LNCaP clone FGC (cell line): ENCODE data around the gene ANKRD37.

Source experiments
- DNase-seq: peaks from one replicate; pipeline ENCODE4 v3.0.0-alpha.2; 2011; ENCODE audit warnings: low read depth
- H3K4me3 ChIP-seq: 2 replicates; pipeline ENCODE4 v1.5.1; 2011; ENCODE audit warnings: mild to moderate bottlenecking, low read depth, low read length, control low read depth
- TF ChIP-seq, protein P1 (sequence below): IDR thresholded peaks from 2 replicates; pipeline ENCODE4 v1.5.1; 2012; ENCODE audit warnings: mild to moderate bottlenecking; ENCODE audit not compliant: control insufficient read depth, insufficient read depth; ENCODE audit errors: extremely low read depth

Gene ANKRD37

GRCh38 chr4:185364886-185365285 is 31.8 kb upstream of the ANKRD37 start:
- H3K4me3 ChIP-seq, result no peak overlapping the region
- DNase-seq, result no peak
- TF ChIP-seq, protein P1, sequence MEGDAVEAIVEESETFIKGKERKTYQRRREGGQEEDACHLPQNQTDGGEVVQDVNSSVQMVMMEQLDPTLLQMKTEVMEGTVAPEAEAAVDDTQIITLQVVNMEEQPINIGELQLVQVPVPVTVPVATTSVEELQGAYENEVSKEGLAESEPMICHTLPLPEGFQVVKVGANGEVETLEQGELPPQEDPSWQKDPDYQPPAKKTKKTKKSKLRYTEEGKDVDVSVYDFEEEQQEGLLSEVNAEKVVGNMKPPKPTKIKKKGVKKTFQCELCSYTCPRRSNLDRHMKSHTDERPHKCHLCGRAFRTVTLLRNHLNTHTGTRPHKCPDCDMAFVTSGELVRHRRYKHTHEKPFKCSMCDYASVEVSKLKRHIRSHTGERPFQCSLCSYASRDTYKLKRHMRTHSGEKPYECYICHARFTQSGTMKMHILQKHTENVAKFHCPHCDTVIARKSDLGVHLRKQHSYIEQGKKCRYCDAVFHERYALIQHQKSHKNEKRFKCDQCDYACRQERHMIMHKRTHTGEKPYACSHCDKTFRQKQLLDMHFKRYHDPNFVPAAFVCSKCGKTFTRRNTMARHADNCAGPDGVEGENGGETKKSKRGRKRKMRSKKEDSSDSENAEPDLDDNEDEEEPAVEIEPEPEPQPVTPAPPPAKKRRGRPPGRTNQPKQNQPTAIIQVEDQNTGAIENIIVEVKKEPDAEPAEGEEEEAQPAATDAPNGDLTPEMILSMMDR, result no peak

GRCh38 chr4:185369731-185370130 is 26.9 kb upstream of the ANKRD37 start:
- DNase-seq, result no peak
- TF ChIP-seq, protein P1, result no peak
- H3K4me3 ChIP-seq, result no peak overlapping the region

DNA sequence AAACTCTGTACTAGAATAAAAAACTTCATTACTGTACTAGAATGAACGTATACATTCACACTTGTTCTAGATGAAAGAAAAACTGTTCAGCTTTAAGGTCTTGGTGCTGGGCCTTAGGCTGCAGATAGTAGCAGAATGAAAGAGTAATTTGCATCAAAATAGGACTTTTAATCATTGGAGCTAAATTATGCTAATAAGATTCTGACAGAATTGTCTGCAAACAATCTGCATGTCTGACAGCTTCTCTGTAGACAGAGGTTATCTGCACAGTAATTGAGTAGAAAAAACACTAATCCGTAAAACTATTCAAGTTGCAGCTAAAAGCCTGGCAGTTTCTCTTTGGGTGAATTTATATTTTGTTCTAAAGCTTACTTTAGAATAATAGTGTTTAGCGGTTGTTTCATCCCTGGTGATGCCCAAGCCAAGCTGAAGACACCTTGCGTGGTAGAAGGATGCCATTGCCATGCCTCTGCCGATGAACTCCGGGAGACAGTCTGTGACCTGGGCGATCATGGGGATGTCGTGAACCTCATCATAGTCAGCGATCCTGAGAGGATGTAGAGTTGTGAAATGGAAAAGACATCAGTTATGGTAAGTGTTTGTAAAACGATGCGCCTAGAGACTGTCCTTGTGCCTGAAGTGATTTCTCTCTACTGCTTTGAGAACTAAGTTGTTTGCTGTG is 26.2 kb upstream of the ANKRD37 start:
- H3K4me3 ChIP-seq, result no peak overlapping the region
- DNase-seq, result no peak
- TF ChIP-seq, protein P1, result no peak

DNA sequence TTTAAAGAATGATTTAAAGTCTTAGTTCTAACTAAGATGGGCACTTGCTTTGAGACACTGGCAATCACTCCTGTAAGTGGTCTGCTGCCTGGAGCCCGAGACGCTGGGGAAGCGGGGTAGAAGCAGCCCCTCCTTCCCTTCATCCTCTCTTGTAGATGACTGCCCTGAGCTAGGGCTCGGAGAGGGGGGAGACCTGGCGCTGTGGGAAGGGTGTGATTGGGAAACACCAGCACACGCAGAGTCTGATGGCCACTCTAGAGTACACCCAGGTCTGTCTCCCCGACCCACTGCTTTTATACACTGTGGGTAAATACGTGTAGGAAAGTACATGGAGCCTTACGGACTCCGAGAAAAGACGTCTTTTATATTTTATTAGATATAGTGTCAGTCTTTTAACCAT is 24.9 kb upstream of the ANKRD37 start:
- TF ChIP-seq, protein P1, result no peak
- DNase-seq, result no peak

DNA sequence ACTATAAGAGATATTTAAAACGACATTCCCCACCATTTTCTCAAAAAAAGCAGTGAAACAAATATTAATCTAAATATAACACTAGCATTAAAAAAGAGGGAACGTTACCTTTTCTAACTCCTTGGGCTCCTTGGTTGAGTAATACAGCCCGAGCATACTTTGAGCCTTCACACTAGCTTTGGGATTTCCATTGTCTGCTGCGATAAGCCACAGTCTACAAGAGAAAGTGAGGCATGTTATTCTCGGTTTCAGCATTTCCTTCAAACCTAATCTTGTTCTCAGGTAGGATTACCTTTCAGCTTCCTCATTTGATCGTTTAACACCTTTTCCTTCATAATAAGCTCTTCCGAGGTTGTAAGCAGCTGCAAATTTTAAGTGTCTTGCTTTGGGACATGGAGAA is 22.6 kb upstream of the ANKRD37 start:
- TF ChIP-seq, protein P1, result no peak
- H3K4me3 ChIP-seq, result no peak overlapping the region
- no peak for DNase-seq

More for the DNA sequence above, 24.9 kb upstream of the ANKRD37 start:
- no peak overlapping the region for H3K4me3 ChIP-seq

DNA sequence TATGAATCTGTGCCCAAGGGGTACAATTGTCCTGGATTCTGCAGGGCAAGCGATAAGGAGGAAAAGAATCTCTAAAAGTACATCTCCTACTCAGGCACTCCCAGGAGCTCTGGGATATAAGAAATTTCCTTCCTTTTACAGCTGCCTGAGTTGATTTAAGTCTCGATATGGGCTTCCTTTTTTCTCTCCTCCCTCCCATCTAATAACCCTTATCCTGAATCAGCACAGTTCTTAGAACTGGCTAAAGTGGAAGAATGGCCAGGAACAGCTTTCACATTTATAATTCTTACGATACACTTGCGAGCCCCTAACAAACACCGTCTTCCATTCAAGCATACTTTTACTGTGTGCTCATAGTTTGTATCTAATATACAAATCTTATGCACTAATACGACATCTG is 22.1 kb upstream of the ANKRD37 start:
- no peak overlapping the region for H3K4me3 ChIP-seq
- no peak for DNase-seq
- TF ChIP-seq, protein P1, result no peak

GRCh38 chr4:185378264-185378663 is 18.4 kb upstream of the ANKRD37 start:
- H3K4me3 ChIP-seq, result no peak overlapping the region
- DNase-seq, result no peak
- TF ChIP-seq, protein P1, result no peak
